Stimulated activated naive B cell treated with anti-CD40 and anti-IgM and Interleukin-4, amounts not matched to agents 10 μg/mL and 1 μg/mL and 100 μg/mL, for 72 hours (primary cell): ENCODE results near the gene SENP7.
"Not testable (repeated sequence)": the region's sequence is repeated elsewhere in the genome, so short reads cannot be mapped to it uniquely, and the experiment has no call there.

Experiments
- ATAC-seq, 2 donors: fragments of 150-1000 bp; cut with Tn5 transposase; replicated peaks; 2 replicates each; pipeline ENCODE4 v1.10.0; 2021; ENCODE audit warnings: moderate library complexity in 1 of 2
- DNase-seq: peaks from one replicate; pipeline ENCODE4 v3.0.0; 2021
- H3K27ac Mint-ChIP-seq: one replicate; pipeline ENCODE4 v1.8.0; 2022; ENCODE audit warnings: mild to moderate bottlenecking, mixed read lengths
- H3K27me3 Mint-ChIP-seq, 2 donors: one replicate each; pipeline ENCODE4 v1.8.0; 2022; ENCODE audit warnings: mixed read lengths in 2 of 2
- H3K36me3 Mint-ChIP-seq, 2 donors: one replicate each; pipeline ENCODE4 v1.8.0; 2022; ENCODE audit warnings: mixed read lengths in 2 of 2, mild to moderate bottlenecking in 1 of 2
- H3K4me1 Mint-ChIP-seq, 2 donors: one replicate each; pipeline ENCODE4 v1.8.0; 2022; ENCODE audit warnings: mixed read lengths in 2 of 2, mild to moderate bottlenecking in 1 of 2
- H3K4me3 Mint-ChIP-seq, 2 donors: one replicate each; pipeline ENCODE4 v1.8.0; 2022; ENCODE audit warnings: mild to moderate bottlenecking in 2 of 2, mixed read lengths in 2 of 2, moderate library complexity in 1 of 2
- H3K9me3 Mint-ChIP-seq, 2 donors: one replicate each; pipeline ENCODE4 v1.8.0; 2022; ENCODE audit warnings: mixed read lengths in 2 of 2, mild to moderate bottlenecking in 1 of 2

SENP7 gene

GRCh38 chr3:101501783-101502182 is 11.2 kb downstream of the SENP7 start:
- Mint-ChIP-seq H3K9me3 (no peaks in the 10 kb centered on the region), H3K27ac (no peak overlapping the region), H3K36me3 (peaks cover 17 to 21% of the 10 kb centered on the region in 2 donors), H3K4me1 (peaks cover 12 to 15% of the 10 kb centered on the region in 2 donors), H3K27me3 (no peaks in the 10 kb centered on the region), H3K4me3 (no peak overlapping the region)
- no peak for DNase-seq
- no peak for ATAC-seq

DNA sequence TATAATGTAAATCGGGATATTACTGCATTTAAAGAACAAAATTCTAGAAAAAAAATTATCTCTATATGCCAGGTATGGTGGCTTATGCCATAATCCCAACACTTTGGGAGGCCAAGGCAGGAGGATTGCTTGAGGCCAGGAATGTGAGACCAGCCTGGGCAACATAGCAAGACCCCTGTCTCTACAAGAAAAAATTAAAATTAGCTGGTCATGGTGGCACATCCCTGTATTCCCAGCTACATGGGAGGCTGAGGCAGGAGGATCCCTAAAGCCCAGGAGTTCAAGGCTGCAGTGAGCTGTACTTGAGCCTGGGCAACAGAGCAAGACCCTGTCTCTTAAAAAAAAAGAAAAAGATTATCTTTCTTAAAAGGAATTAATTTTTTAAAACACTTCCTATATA is 12.8 kb downstream of the SENP7 start:
- DNase-seq = no peak
- H3K36me3 Mint-ChIP-seq = peaks cover 17 to 21% of the 10 kb centered on the region in 2 donors
- no peak for ATAC-seq
- no peaks in the 10 kb centered on the region for H3K9me3 Mint-ChIP-seq
- H3K27ac Mint-ChIP-seq = no peak overlapping the region
- peaks cover 15 to 21% of the 10 kb centered on the region in 2 donors for H3K4me1 Mint-ChIP-seq
- H3K4me3 Mint-ChIP-seq = no peak overlapping the region
- no peaks in the 10 kb centered on the region for H3K27me3 Mint-ChIP-seq

DNA sequence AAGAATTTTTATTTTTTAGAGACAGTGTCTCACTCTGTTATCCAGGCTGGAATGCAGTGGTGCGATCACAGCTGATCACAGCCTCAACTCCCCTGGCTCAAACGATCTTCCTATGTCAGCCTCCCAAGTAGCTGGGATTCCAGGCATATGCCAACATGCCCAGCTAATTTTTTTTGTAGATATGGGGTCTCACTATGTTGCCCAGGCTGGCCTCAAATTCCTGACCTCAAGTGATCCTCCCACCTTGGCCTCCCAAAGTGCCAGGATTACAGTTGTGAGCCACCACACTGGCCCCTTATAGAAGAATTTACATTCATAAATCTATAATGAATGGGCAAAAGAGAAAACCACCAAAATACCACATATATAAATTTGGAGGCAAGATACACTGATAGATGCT is 15.2 kb downstream of the SENP7 start:
- Mint-ChIP-seq H3K4me3 (no peak overlapping the region), H3K36me3 (peaks cover 15 to 21% of the 10 kb centered on the region in 2 donors), H3K9me3 (peaks cover 0 to 3% of the 10 kb centered on the region in 2 donors), H3K27ac (no peak overlapping the region), H3K27me3 (no peaks in the 10 kb centered on the region), H3K4me1 (peaks cover 12 to 23% of the 10 kb centered on the region in 2 donors)
- DNase-seq (no peak), ATAC-seq (no peak)

- Mint-ChIP-seq H3K4me3 (no peak overlapping the region), H3K9me3 (peaks cover 0 to 4% of the 10 kb centered on the region in 2 donors), H3K36me3 (peaks cover 20 to 26% of the 10 kb centered on the region in 2 donors), H3K27me3 (no peaks in the 10 kb centered on the region), H3K4me1 (peaks cover 9 to 18% of the 10 kb centered on the region in 2 donors), H3K27ac (no peak overlapping the region)
- no peak for DNase-seq
- ATAC-seq = no peak
Observed at GRCh38 chr3:101495552-101495951, 17.5 kb downstream of the SENP7 start.

DNA sequence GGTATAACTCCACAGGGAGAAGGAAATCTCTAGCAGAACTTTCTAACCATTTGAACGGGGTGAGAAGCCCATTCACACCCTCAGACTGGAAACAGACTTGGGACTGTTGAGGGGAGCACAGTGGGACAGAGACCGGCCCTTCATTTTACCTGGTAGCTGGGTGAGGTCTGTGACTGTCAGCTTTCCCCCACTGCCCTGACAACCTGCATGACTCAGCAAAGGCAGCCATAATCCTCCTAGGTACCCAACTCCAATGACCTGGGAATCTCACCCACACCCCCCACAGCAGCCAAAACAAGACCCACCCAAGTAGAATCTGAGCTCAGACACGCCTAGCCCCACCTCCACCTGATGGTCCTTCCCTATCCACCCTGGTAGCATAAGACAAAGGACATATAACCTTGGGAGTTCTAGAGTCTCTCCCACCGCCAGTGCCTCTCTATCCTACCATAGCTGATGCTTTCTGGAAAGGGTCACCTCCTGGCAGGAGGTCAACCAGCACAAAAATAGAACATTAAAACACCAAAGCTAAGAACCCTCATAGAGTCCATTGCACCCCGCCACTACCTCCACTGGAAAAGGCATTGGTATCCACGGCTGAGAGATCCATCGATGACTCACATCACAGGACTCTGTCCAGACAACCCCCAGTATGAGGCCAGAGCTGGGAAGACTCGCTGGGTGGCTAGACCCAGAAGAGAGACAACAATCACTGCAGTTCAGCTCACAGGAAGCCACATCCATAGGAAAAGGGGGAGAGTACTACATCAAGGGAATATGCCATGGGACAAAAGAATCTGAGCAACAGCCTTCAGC is 28.0 kb downstream of the SENP7 start:
- ATAC-seq (no peak), DNase-seq (no peak)
- no peak overlapping the region for H3K4me3 Mint-ChIP-seq
- peaks cover 41 to 51% of the 10 kb centered on the region in 2 donors for H3K4me1 Mint-ChIP-seq
- H3K36me3 Mint-ChIP-seq = peaks cover 37 to 78% of the 10 kb centered on the region in 2 donors
- peaks cover 0 to 2% of the 10 kb centered on the region in 2 donors for H3K9me3 Mint-ChIP-seq
- H3K27me3 Mint-ChIP-seq = no peaks in the 10 kb centered on the region
- no peak overlapping the region for H3K27ac Mint-ChIP-seq

- H3K27me3 Mint-ChIP-seq = no peaks in the 10 kb centered on the region
- peaks cover 0 to 8% of the 10 kb centered on the region in 2 donors for H3K9me3 Mint-ChIP-seq
- DNase-seq = no peak
- H3K4me3 Mint-ChIP-seq = no peak overlapping the region
- H3K27ac Mint-ChIP-seq = no peak overlapping the region
- H3K4me1 Mint-ChIP-seq = peaks cover 26 to 44% of the 10 kb centered on the region in 2 donors
- peak; percentile 27 to 36 for ATAC-seq
- H3K36me3 Mint-ChIP-seq = peaks cover 37 to 77% of the 10 kb centered on the region in 2 donors
Observed at GRCh38 chr3:101478980-101479379, 34.0 kb downstream of the SENP7 start.

GRCh38 chr3:101474841-101475552 is 38.0 kb downstream of the SENP7 start:
- H3K4me1 Mint-ChIP-seq = peaks cover 20 to 48% of the 10 kb centered on the region in 2 donors
- peaks cover 40 to 73% of the 10 kb centered on the region in 2 donors for H3K36me3 Mint-ChIP-seq
- H3K27ac Mint-ChIP-seq, ATAC-seq, DNase-seq, H3K27me3 Mint-ChIP-seq, H3K4me3 Mint-ChIP-seq: not testable (repeated sequence)
- peaks cover 0 to 12% of the 10 kb centered on the region in 2 donors for H3K9me3 Mint-ChIP-seq

DNA sequence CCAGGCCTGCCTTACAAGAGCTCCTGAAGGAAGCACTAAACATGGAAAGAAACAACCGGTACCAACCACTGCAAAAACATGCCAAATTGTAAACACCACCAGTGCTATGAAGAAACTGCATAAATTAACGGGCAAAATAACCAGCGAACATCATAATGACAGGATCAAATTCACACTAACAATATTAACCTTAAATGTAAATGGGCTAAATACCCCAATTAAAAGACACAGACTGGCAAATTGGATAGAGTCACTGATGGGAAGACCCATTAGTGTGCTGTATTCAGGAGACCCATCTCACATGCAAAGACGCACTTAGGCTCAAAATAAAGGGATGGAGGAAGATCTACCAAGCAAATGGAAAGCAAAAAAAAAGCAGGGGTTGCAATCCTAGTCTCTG is 44.3 kb downstream of the SENP7 start:
- not testable (repeated sequence) for ATAC-seq, H3K27ac Mint-ChIP-seq, H3K27me3 Mint-ChIP-seq, DNase-seq, H3K4me3 Mint-ChIP-seq
- Mint-ChIP-seq H3K4me1 (peaks cover 29 to 65% of the 10 kb centered on the region in 2 donors), H3K36me3 (peaks cover 34 to 44% of the 10 kb centered on the region in 2 donors), H3K9me3 (peaks cover 0 to 18% of the 10 kb centered on the region in 2 donors)

- ATAC-seq, H3K27me3 Mint-ChIP-seq, H3K4me3 Mint-ChIP-seq, DNase-seq: not testable (repeated sequence)
- H3K9me3 Mint-ChIP-seq = peaks cover 0 to 18% of the 10 kb centered on the region in 2 donors
- peaks cover 29 to 56% of the 10 kb centered on the region in 2 donors for H3K4me1 Mint-ChIP-seq
- peaks cover 34 to 38% of the 10 kb centered on the region in 2 donors for H3K36me3 Mint-ChIP-seq
- peak overlapping the region; percentile 9 for H3K27ac Mint-ChIP-seq
Observed at GRCh38 chr3:101467310-101467663, 45.7 kb downstream of the SENP7 start.

- ATAC-seq = no peak
Observed at GRCh38 chr3:101466465-101467309, 46.3 kb downstream of the SENP7 start.

GRCh38 chr3:101464235-101464634 is 48.8 kb downstream of the SENP7 start:
- peaks cover 24 to 70% of the 10 kb centered on the region in 2 donors for H3K4me1 Mint-ChIP-seq
- peak overlapping the region; percentile 27 for H3K27ac Mint-ChIP-seq
- DNase-seq (no peak), ATAC-seq (no peak)
- H3K27me3 Mint-ChIP-seq = no peaks in the 10 kb centered on the region
- no peak overlapping the region for H3K4me3 Mint-ChIP-seq
- peaks cover 0 to 16% of the 10 kb centered on the region in 2 donors for H3K9me3 Mint-ChIP-seq
- H3K36me3 Mint-ChIP-seq = peaks cover 47 to 48% of the 10 kb centered on the region in 2 donors

More at GRCh38 chr3:101466465-101467309, 46.3 kb downstream of the SENP7 start:
- peak overlapping the region in 1 of 2 donors; percentile 66 for H3K4me3 Mint-ChIP-seq
- H3K27me3 Mint-ChIP-seq = no peaks in the 10 kb centered on the region
- peaks cover 29 to 59% of the 10 kb centered on the region in 2 donors for H3K4me1 Mint-ChIP-seq
- peak overlapping the region; percentile 9 for H3K27ac Mint-ChIP-seq
- DNase-seq = no peak
- peaks cover 0 to 16% of the 10 kb centered on the region in 2 donors for H3K9me3 Mint-ChIP-seq
- peaks cover 36 to 37% of the 10 kb centered on the region in 2 donors for H3K36me3 Mint-ChIP-seq

- H3K9me3 Mint-ChIP-seq = peaks cover 0 to 8% of the 10 kb centered on the region in 2 donors
- no peak overlapping the region for H3K4me3 Mint-ChIP-seq
- H3K27me3 Mint-ChIP-seq = no peaks in the 10 kb centered on the region
- no peak for DNase-seq
- H3K4me1 Mint-ChIP-seq = peaks cover 11 to 42% of the 10 kb centered on the region in 2 donors
- no peak for ATAC-seq
- peaks cover 28 to 40% of the 10 kb centered on the region in 2 donors for H3K36me3 Mint-ChIP-seq
- H3K27ac Mint-ChIP-seq = no peak overlapping the region
Observed at GRCh38 chr3:101461451-101461850, 51.6 kb downstream of the SENP7 start.

GRCh38 chr3:101458387-101458786 is 54.6 kb downstream of the SENP7 start:
- Mint-ChIP-seq H3K4me3 (no peak overlapping the region), H3K27ac (no peak overlapping the region), H3K36me3 (peaks cover 31 to 34% of the 10 kb centered on the region in 2 donors), H3K9me3 (peaks cover 0 to 8% of the 10 kb centered on the region in 2 donors), H3K27me3 (no peaks in the 10 kb centered on the region), H3K4me1 (peaks cover 1 to 30% of the 10 kb centered on the region in 2 donors)
- ATAC-seq (no peak), DNase-seq (no peak)

- H3K36me3 Mint-ChIP-seq = peaks cover 16 to 30% of the 10 kb centered on the region in 2 donors
- DNase-seq (no peak), ATAC-seq (no peak)
- no peaks in the 10 kb centered on the region for H3K27me3 Mint-ChIP-seq
- no peak overlapping the region for H3K4me3 Mint-ChIP-seq
- H3K4me1 Mint-ChIP-seq = peaks cover 9 to 28% of the 10 kb centered on the region in 2 donors
- H3K9me3 Mint-ChIP-seq = peaks cover 3 to 6% of the 10 kb centered on the region in 2 donors
- H3K27ac Mint-ChIP-seq = no peak overlapping the region
Observed at GRCh38 chr3:101454629-101455028, 58.4 kb downstream of the SENP7 start.
